ENCODE results near the gene CD19.
"Not testable (repeated sequence)": the region's sequence is repeated elsewhere in the genome, so short reads cannot be mapped to it uniquely, and the experiment has no call there.

DNA sequence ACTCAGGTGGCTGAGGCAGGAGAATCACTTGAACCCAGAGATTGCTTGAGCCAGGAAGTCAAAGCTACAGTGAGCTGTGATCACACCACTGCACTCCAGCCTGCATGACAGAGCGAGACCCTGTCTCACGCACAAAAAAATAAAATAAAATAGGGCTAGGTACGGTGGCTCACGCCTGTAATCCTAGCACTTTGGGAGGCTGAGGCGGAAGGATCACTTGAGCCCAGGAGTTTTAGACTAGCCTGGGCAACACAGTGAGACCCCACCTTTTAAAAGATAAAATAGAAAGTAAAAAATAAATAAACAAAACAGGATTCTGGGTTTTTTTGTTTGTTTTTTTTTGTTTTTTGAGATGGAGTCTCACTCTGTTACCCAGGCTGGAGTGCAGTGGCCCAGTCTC is 41.4 kb upstream of the CD19 start:
- TF ChIP-seq, protein P1, sequence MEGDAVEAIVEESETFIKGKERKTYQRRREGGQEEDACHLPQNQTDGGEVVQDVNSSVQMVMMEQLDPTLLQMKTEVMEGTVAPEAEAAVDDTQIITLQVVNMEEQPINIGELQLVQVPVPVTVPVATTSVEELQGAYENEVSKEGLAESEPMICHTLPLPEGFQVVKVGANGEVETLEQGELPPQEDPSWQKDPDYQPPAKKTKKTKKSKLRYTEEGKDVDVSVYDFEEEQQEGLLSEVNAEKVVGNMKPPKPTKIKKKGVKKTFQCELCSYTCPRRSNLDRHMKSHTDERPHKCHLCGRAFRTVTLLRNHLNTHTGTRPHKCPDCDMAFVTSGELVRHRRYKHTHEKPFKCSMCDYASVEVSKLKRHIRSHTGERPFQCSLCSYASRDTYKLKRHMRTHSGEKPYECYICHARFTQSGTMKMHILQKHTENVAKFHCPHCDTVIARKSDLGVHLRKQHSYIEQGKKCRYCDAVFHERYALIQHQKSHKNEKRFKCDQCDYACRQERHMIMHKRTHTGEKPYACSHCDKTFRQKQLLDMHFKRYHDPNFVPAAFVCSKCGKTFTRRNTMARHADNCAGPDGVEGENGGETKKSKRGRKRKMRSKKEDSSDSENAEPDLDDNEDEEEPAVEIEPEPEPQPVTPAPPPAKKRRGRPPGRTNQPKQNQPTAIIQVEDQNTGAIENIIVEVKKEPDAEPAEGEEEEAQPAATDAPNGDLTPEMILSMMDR (IDR thresholded peaks at IDR 0.05): not testable (repeated sequence)
- TF ChIP-seq POLR2A (IDR thresholded peaks at IDR 0.05): not testable (repeated sequence)

Measured in body of pancreas (tissue), 4 donors.